ENCODE measurements around the gene NDC1.

NDC1 gene

GRCh38 chr1:53769780-53770179 lies 68.3 kb downstream of the NDC1 start:
- in situ Hi-C loops (cut with MboI; ENCODE audit: low sequenced_read_pairs, unreplicated experiment): no loop called here
- TF ChIP-seq CTCF (IDR thresholded peaks at IDR 0.05; ENCODE audit: borderline replicate concordance, control extremely low read depth, extremely low read depth, insufficient read depth, missing control alignments): no peak
- no peak for DNase-seq (ENCODE audit: low spot score)

- in situ Hi-C loops (cut with MboI; ENCODE audit: low sequenced_read_pairs, unreplicated experiment): no loop called here
- TF ChIP-seq CTCF (IDR thresholded peaks at IDR 0.05; ENCODE audit: borderline replicate concordance, control extremely low read depth, extremely low read depth, insufficient read depth, missing control alignments): no peak
- DNase-seq (ENCODE audit: low spot score): no peak
These were observed 68.9 kb downstream of the NDC1 start for GRCh38 chr1:53769184-53769583.

DNA sequence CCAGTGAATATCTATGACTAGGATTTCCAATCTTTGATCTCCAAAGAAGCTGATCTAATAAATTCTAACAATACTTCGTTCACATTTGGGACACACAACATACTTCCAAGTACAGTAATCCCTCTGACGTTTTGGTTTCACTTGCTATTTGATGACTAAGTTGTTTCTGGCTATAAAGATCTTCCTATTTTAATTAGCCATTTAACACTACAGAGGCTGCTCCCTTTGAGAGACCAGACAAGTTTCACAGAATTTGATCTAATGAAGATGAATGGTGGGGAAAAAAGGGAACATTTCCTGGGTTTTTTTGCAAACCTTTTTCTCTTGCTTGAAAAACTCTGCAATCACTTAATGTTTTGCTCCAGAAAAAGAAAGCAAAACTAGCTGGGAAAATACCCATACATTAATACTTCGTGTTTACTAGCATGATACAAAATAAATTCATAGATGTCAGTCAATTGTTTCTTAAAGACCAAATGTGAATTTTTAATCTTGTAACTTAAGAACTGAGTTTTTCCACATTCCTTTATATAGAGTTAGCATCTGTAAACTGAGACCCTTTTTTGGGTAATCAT lies 71.2 kb downstream of the NDC1 start:
- no peak for DNase-seq (ENCODE audit: low spot score)
- no peak for TF ChIP-seq CTCF (IDR thresholded peaks at IDR 0.05; ENCODE audit: borderline replicate concordance, control extremely low read depth, extremely low read depth, insufficient read depth, missing control alignments)
- in situ Hi-C loops (cut with MboI; ENCODE audit: low sequenced_read_pairs, unreplicated experiment): no loop called here

GRCh38 chr1:53766194-53766742 lies 71.8 kb downstream of the NDC1 start:
- DNase-seq (ENCODE audit: low spot score): no peak
- no peak for TF ChIP-seq CTCF (IDR thresholded peaks at IDR 0.05; ENCODE audit: borderline replicate concordance, control extremely low read depth, extremely low read depth, insufficient read depth, missing control alignments)
- in situ Hi-C loops (cut with MboI; ENCODE audit: low sequenced_read_pairs, unreplicated experiment): no loop called here

DNA sequence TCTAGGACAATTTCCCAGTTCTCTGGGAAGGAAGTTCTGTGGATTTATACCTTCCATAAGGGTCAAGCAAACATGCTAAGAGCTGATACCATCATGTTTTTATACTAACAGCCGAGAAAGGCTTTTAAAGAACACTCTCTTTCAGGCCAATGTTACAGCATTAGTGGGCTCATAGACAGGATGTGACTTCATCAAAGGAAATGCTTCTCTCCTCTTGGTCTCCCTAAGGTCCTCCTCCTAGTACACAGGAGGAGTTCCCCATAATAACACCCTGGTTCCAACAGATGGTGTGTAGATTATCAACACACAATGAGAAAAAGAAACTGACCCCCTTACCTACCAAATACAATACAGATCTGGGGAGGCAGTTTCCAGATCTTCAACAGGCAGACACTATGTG lies 72.4 kb downstream of the NDC1 start:
- no peak for TF ChIP-seq CTCF (IDR thresholded peaks at IDR 0.05; ENCODE audit: borderline replicate concordance, control extremely low read depth, extremely low read depth, insufficient read depth, missing control alignments)
- in situ Hi-C loops (cut with MboI; ENCODE audit: low sequenced_read_pairs, unreplicated experiment): no loop called here
- DNase-seq (ENCODE audit: low spot score): no peak

GRCh38 chr1:53763911-53764310 lies 74.2 kb downstream of the NDC1 start:
- no peak for TF ChIP-seq CTCF (IDR thresholded peaks at IDR 0.05; ENCODE audit: borderline replicate concordance, control extremely low read depth, extremely low read depth, insufficient read depth, missing control alignments)
- in situ Hi-C loops (cut with MboI; ENCODE audit: low sequenced_read_pairs, unreplicated experiment): no loop called here
- DNase-seq (ENCODE audit: low spot score): no peak
